Non-pigmented ciliary epithelial cell (primary cell): ENCODE results near the gene CKAP2L.
A peak's percentile ranks its signal among the peaks of the same experiment; 100 is the strongest.

Source experiments
- DNase-seq: peaks from one replicate; pipeline ENCODE4 v3.0.0-alpha.2; 2010; ENCODE audit warnings: low read depth

CKAP2L gene

DNA sequence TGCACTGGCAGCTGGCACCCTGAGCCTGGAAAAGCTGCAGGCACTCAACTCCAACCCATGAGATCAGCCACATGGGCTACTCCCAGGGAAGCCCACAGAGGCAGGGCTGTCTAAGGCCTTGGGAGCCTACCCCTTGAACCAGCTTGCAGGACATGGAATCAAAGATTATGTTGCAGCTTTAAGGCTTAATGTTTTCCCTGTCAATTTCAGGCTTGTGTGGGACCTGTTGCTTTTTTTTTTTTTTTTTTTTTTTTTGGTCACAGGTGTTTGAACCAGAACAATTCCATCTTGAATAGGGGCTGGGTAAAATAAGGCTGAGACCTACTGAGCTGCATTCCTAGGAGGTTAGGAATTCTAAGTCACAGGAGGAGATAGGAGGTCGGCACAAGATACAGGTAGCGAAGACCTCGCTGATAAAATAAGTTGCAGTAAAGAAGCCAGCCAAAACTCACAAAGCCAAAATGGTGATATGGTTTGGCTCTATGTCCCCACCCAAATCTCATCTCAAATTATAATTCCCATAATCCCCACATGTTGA, 27.4 kb upstream of the CKAP2L start:
- DNase-seq: no peak

- DNase-seq: no peak
Measured at GRCh38 chr2:112791019-112791418, 26.6 kb upstream of the CKAP2L start.

DNA sequence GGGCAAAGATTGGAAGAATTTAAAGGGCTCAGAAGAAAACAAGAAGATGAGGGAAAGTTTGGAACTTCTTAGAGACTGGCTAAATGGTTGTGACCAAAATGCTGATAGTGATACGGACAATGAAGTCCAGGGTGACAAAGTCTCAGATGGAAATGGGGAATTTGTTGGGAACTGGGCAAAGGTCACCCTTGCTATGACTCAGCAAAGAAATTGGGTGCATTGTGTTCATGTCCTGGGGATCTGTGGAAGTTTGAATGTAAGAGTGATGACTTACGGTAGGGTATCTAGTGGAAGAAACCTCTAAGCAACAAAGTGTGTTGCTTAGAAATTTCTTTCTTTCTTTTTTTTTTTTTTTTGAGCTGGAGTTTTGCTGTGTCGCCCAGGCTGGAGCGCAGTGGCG, 25.9 kb upstream of the CKAP2L start:
- no peak for DNase-seq

GRCh38 chr2:112789186-112789585, 24.8 kb upstream of the CKAP2L start:
- DNase-seq: no peak

DNA sequence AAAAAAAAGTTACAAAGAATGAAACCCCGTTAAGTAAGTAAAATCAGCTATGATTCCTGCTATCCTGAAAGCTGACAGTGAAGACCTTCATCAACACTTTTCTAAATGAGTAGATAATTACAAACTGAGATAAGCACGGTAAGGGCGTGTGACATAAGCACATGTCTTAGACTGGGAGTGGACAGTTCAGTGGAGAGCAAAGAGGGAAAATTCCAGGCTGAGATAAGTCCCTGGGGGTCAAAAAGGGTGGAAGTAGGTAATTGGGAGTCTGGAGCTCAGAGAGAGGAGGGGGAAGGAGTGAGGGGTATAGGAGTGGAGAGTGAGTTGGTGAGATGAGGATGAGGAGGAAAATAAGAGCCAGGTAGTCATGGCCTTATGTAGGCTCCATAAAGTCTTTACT, 24.2 kb upstream of the CKAP2L start:
- no peak for DNase-seq

GRCh38 chr2:112787729-112788393, 23.5 kb upstream of the CKAP2L start:
- DNase-seq: no peak

- no peak for DNase-seq
Measured at GRCh38 chr2:112787294-112787693, 22.9 kb upstream of the CKAP2L start.

- peak; percentile 55 for DNase-seq
Measured at GRCh38 chr2:112784199-112785189, 20.1 kb upstream of the CKAP2L start, which contains the start of gene IL1A. Gene IL1A, minus strand, starts transcription at chr2:112784493. Its CDS starts 723 bp downstream, at chr2:112783770.

- DNase-seq: no peak
Measured at GRCh38 chr2:112783187-112783714, 18.8 kb upstream of the CKAP2L start.

DNA sequence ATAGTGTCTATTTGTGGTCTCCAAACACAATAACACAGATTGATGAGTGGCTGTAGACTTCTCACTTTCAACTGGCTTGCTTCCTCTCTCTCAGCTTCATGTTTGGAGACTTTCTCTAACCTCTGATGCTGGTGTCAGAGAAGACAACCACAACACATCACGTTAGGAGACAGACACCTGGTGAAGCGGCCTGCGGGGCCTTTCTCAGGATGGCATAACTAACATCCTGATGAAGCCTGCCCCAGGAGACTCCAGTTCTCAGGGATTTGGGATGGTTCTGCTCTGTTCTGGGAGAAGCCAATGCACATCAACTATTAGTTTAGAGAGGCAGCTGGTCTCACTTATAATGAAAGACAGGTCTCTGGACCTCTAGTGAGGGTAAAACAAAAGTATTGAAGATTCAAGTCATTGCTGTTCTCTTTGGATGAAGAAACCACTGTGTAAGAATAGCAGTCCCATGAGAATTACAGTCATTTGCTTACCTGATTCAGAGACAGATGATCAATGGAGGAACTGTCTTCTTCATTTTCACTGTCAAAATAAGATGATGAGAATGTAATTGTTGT, 17.9 kb upstream of the CKAP2L start:
- no peak for DNase-seq

GRCh38 chr2:112779598-112779997, 15.2 kb upstream of the CKAP2L start:
- DNase-seq: no peak

- DNase-seq: no peak
Measured at GRCh38 chr2:112777036-112777435, 12.6 kb upstream of the CKAP2L start.

- DNase-seq: no peak
Measured at GRCh38 chr2:112776113-112776512, 11.7 kb upstream of the CKAP2L start.

GRCh38 chr2:112774536-112775285, 10.3 kb upstream of the CKAP2L start:
- no peak for DNase-seq

DNA sequence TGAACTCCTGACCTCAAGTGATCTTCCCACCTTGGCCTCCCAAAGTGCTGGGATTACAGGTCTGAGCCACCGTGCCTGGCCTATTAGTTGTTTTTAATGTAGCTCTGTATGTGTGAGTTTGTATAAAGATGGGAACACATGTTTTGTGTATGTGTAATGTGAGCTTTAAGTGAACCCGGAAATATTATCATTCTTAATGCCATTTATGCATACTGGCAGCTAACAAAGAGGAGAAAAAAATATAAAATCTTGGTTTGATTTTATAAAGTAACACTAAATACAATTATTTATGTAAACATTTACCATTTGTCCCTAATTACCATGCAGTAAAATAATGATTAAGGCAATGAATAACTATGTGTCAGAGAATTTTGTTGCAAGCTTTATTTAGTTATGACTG, 9.1 kb upstream of the CKAP2L start:
- no peak for DNase-seq

- no peak for DNase-seq
Measured at GRCh38 chr2:112772911-112773475, 8.6 kb upstream of the CKAP2L start.

GRCh38 chr2:112772322-112772721, 7.9 kb upstream of the CKAP2L start:
- no peak for DNase-seq

DNA sequence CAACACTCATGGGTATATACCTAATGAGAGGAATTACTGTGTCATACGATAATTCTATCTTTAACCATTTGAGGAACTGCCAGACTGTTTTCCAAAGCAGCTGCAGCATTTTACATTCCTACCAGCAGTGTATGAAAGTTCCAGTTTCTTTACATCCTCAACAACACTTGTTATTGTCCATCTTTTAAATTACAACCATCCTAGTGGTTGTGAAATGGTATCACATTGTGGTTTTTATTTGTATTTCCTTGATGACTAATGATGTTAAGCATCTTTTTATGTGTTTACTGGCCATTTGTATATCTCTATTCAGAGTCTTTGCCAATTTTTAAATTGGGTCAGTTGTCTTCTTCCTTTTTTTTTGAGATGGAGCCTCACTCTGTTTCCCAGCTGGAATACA, 4.0 kb upstream of the CKAP2L start:
- DNase-seq: no peak

- DNase-seq: no peak
Measured at GRCh38 chr2:112767693-112768330, 3.4 kb upstream of the CKAP2L start.

DNA sequence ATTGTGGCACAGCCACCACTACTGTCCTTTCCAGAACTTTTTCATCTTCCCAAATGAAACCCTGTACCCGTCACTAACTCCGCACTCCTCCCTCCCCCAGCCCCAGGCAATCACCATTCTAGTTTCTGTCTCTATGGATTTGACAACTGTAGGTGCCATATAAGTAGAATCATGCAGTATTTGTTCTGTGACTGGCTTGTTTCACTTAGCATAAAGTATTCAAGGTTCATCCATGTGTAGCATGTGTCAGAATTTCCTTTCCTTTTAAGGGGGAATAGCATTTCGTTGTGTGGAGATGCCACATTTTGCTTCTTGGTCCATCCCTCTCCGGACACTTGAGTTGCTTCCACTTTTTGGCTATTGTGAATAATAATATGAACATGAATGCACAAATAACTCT, 842 bp upstream of the CKAP2L start:
- no peak for DNase-seq

DNA sequence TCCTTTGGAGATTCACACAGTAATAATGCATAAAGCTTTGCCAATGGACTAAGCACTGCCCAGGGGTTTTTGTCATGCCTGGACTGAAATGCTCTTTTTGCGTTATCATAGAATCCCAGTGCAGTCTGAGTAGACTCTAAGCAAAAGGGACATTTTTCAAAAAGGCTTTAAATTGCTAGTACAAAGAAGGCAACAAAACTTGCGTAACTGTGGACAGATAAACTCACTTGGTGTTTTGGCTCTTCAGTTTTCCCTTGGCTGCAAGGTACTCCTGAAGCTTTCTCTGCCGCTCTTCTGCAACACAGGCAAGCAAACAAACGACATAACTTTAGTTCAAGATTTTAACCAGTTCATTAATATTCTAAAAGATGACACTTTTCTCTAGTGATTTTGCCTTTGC, 2.1 kb downstream of the CKAP2L start:
- DNase-seq: no peak
